ENCODE data around the gene MEAK7. TPM values are rescaled to one million over a fixed set of nuclear protein-coding genes. Genes with fewer than 3 reads are reported as not detected.

MEAK7 gene
- polyA plus RNA-seq, 1 experiment = 22.8 TPM

DNA sequence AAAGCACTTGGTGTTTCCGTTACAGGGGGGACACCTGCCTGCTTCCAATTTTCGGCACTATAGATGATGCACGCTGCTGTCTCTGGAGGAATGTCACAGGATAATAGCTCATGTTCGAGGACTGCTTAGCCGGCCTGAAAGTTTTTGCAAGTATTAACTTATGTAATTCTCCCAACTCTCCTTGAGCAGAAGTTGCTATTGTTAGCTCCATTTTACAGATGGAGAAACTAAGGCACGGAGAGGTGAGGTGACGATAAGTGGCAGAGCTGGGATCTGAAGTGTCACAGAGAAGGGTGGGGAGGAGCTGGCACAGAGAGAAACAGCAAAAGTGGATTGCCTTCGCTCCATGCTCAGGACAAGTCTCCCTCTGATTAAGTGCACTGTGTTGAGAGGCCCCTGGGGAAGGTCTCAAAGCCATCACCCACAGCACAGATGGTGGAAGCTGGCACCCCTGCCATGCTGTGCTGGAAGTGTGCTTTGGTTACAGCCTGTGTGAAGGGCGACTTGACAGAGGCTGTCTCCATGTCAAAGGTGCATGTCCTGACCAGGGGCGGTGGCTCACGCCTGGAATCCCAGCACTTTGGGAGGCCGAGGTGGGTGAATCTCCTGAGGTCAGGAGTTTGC is 40.8 kb upstream of the MEAK7 start:
- POLR2A ChIA-PET = no interaction called here
- DNase-seq (ENCODE audit: low read depth, low spot score) = no peak
- Histone ChIP-seq H3K27me3 (ENCODE audit: control insufficient read depth, insufficient read depth, low read length) (no peaks in the 10 kb centered on the region), H3K4me3 (ENCODE audit: low read depth, low read length) (no peak overlapping the region), H3K9me3 (ENCODE audit: control insufficient read depth, insufficient read depth, low read length) (peaks cover 3% of the 10 kb centered on the region; the same call in 1 of the 2 replicates), H3K27ac (ENCODE audit: low read depth, low read length) (no peak overlapping the region)
- TF ChIP-seq CTCF (IDR thresholded peaks at IDR 0.05; ENCODE audit: low read depth, low read length) = no peak
- CTCF ChIA-PET = no interaction called here

DNA sequence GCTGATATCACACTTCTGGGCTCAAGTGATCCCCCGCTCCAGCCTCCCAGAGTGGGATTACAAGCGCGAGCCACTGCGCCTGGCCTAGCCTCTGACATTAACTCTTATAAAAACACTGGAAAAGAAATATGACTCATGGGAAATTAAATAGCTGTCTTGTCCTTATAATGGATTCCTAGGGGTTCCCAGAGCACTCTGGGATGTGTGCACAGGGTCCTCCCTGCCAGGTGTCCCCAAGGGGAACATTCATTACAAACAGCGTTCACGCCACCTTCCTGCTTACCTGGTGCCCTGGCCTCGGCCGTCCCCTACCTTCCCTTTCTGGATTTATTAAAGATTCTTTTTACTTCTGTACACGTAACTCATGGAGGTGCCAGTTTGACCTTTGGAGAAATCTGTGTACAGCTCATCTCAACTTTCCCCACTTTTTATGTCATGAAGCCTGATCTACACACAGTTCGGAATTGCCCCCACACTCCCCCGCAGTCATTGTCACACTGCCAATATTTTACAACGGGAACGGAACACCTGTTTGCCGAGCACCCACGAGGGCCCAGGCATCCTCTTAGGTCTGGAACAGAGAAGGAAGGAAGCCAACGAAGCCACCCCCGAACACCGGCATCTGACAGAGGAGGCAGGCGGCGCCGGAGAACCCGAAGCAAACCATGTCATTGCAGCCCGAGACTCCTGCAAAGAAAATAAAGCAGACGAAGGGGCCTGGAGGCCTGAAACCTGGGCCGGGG is 39.7 kb upstream of the MEAK7 start:
- TF ChIP-seq CTCF (IDR thresholded peaks at IDR 0.05; ENCODE audit: low read depth, low read length) = no peak
- H3K4me3 ChIP-seq (ENCODE audit: low read depth, low read length) = no peak overlapping the region
- H3K27me3 ChIP-seq (ENCODE audit: control insufficient read depth, insufficient read depth, low read length) = no peaks in the 10 kb centered on the region
- no peak for DNase-seq (ENCODE audit: low read depth, low spot score)
- H3K9me3 ChIP-seq (ENCODE audit: control insufficient read depth, insufficient read depth, low read length) = peaks cover 6% of the 10 kb centered on the region
- POLR2A ChIA-PET = no interaction called here
- no peak overlapping the region for H3K27ac ChIP-seq (ENCODE audit: low read depth, low read length)
- CTCF ChIA-PET = interaction anchor here (1.4 kb wide), 1 partner anchor 38 kb away, joined by 4 read pairs; no protein-coding TSS in a partner anchor

DNA sequence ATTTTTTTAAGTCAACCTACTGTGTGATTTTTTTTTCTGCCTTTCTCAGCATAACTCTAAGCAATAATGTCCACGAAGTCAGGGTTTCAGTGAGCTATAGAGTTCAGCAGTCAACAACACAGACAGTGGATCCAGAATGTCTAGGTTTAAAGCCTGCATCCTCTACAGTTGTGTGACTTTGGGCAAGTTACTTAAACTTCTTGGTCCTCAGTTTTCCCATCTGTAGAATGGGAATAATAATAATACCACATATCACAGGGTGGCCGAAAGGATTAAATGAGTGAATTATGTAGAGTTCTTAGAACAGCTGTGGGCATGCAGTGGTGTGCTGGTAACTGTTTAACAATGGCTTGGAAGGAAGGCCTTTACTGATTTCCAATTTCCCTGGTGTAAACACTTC is 38.8 kb upstream of the MEAK7 start:
- H3K27me3 ChIP-seq (ENCODE audit: control insufficient read depth, insufficient read depth, low read length) = no peaks in the 10 kb centered on the region
- POLR2A ChIA-PET = no interaction called here
- no peak overlapping the region for H3K4me3 ChIP-seq (ENCODE audit: low read depth, low read length)
- DNase-seq (ENCODE audit: low read depth, low spot score) = no peak
- CTCF ChIA-PET = interaction anchor here (1.4 kb wide), 1 partner anchor 37 kb away, joined by 4 read pairs; no protein-coding TSS in a partner anchor
- no peak for TF ChIP-seq CTCF (IDR thresholded peaks at IDR 0.05; ENCODE audit: low read depth, low read length)
- H3K27ac ChIP-seq (ENCODE audit: low read depth, low read length) = no peak overlapping the region
- H3K9me3 ChIP-seq (ENCODE audit: control insufficient read depth, insufficient read depth, low read length) = peaks cover 3% of the 10 kb centered on the region

DNA sequence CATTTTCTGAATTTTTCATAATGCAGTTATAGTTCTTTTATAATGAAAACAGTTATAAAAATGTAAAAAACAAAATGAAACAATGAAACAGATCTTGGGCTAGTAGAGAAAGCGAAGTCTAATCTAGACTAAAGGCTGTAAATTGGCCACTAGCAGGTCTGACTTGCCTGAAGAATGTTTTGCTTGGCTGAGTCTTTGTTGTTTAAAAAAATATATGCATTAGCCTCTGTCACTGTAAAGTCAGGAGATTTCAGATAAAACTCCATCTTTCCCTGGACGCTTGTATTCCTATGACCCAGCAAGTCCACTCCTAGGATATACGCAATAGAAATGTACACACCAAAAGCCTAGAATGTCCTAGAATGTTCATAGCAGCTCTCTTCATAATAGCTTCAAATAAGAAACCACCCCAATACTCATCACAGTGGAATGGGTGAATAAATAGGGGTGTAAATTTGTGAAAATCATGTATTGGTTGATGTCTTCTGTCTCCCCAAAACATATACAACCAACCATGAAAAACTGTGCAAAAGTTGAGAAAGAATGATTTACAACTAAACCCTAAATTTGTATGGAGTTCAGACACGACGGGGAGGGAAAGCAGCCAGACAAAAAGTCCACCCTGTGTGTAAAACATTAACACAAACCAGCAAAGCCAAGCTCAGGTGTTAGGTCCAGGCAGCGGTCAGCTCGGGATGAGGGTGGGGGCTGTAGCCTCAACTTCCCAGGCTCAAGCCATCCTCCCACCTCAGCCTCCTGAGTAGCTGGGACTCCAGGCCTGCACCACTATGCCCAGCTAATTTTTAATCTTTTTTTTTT is 37.7 kb upstream of the MEAK7 start:
- no peak for DNase-seq (ENCODE audit: low read depth, low spot score)
- CTCF ChIA-PET = no interaction called here
- Histone ChIP-seq H3K27ac (ENCODE audit: low read depth, low read length) (no peak overlapping the region), H3K9me3 (ENCODE audit: control insufficient read depth, insufficient read depth, low read length) (peaks cover 3% of the 10 kb centered on the region), H3K4me3 (ENCODE audit: low read depth, low read length) (no peak overlapping the region), H3K27me3 (ENCODE audit: control insufficient read depth, insufficient read depth, low read length) (no peaks in the 10 kb centered on the region)
- POLR2A ChIA-PET = interaction anchor here (0.6 kb wide), 1 partner anchor 29 kb away, joined by 5 read pairs; no protein-coding TSS in a partner anchor
- no peak for TF ChIP-seq CTCF (IDR thresholded peaks at IDR 0.05; ENCODE audit: low read depth, low read length)
